Thyroid gland (tissue), 4 donors: ENCODE data around the gene MTAP.

Experiments used
- POLR2A ChIP-seq, 2 donors: fragments of 450-650 bp; IDR thresholded peaks; one replicate each; pipeline ENCODE4 v1.6.1; 2017; ENCODE audit warnings: antibody characterized with exemption in 2 of 2, mild to moderate bottlenecking in 2 of 2, moderate library complexity in 1 of 2
- TF ChIP-seq, protein P1 (sequence below), 6 experiments: fragments of 200-600 bp in 3 of 6; fragments of 450-650 bp in 3 of 6; sonication (generic) in 3 of 6; IDR thresholded peaks; one replicate each; pipeline ENCODE4 v1.5.1; 2016 to 2019; ENCODE audit warnings: antibody characterized with exemption in 6 of 6, mild to moderate bottlenecking in 2 of 6, inconsistent platforms in 1 of 6, moderate library complexity in 1 of 6

DNA sequence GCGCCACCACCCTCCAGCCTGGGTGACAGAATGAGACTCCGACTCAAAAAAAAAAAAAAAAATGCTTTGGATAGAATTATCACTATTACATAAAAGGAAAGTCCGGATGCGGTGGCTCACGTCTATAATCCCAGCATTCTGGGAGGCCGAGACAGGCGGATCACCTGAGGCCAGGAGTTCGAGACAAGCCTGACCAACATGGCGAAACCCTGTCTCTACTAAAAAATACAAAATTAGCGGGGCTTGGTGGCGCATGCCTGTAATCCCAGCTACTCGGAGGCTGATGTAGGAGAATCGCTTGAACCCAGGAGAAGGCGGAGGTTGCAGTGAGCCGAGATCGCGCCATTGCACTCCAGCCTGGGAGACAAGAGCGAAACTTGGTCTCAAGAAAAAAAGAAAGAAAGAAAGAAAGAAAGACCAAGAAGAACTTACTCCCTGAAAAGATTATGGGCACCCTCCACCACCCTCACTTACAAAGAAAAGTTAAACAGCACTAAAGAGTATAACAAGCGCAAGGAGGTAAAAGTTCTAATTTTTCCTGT is 174.0 kb downstream of the MTAP start:
- TF ChIP-seq, protein P1, sequence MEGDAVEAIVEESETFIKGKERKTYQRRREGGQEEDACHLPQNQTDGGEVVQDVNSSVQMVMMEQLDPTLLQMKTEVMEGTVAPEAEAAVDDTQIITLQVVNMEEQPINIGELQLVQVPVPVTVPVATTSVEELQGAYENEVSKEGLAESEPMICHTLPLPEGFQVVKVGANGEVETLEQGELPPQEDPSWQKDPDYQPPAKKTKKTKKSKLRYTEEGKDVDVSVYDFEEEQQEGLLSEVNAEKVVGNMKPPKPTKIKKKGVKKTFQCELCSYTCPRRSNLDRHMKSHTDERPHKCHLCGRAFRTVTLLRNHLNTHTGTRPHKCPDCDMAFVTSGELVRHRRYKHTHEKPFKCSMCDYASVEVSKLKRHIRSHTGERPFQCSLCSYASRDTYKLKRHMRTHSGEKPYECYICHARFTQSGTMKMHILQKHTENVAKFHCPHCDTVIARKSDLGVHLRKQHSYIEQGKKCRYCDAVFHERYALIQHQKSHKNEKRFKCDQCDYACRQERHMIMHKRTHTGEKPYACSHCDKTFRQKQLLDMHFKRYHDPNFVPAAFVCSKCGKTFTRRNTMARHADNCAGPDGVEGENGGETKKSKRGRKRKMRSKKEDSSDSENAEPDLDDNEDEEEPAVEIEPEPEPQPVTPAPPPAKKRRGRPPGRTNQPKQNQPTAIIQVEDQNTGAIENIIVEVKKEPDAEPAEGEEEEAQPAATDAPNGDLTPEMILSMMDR (IDR thresholded peaks at IDR 0.05), result no peak
- TF ChIP-seq POLR2A (IDR thresholded peaks at IDR 0.05), result no peak
